HG03565 (cell line): ENCODE data around the gene TGOLN2.
"Not testable (repeated sequence)": the region's sequence is repeated elsewhere in the genome, so short reads cannot be mapped to it uniquely, and the experiment has no call there.

ENCODE experiments used
- ATAC-seq: cut with Tn5 transposase; IDR thresholded peaks from one replicate; pipeline ENCODE4 v1.9.1; 2021; ENCODE audit warnings: mild to moderate bottlenecking, moderate library complexity; ENCODE audit not compliant: unreplicated experiment

TGOLN2 gene

GRCh38 chr2:85327822-85328617 is at the start of gene TGOLN2:
TGOLN2 (minus strand) TSS chr2:85327989; CDS start chr2:85327962, 27 bp downstream.
- peak; percentile 79 for ATAC-seq

DNA sequence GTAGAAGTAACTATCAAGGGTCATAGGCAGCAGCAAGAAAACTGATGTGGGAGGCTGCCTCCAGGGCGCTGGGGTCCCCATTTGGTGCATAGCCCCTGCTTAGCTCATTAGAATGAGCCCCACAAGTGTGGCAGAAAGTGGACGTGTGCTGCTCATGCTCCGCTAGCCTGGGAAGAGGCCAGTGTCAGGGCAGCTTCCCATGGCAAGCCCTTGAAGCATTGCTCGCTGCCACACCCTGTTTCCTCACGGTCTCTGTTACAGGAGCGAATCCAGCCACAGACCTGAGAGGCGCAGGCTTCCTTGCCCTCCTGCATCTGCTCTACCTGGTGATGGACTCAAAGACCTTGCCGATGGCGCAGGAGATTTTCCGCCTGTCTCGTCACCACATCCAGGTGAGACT is 49.3 kb upstream of the TGOLN2 start:
- ATAC-seq = no peak

GRCh38 chr2:85376291-85377065 is 48.7 kb upstream of the TGOLN2 start:
- no peak for ATAC-seq

DNA sequence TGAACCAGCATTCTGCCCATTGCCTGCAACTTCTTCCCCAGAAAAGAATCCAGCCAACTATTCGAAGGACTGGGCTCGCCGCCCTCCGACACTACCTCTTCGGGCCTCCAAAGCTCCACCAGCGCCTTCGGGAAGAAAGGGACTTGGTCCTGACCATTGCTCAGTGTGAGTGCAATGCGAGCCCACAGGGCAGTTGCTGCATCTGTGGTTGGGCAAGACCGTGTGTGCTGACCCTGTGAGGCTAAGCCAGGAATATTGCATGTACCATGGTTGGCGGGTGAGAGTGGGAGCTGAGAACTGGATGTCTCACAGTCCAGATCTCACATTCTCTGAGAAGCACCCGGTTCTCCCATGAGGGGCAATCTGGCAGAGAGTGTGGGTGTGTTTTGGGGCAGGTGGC is 43.3 kb upstream of the TGOLN2 start:
- no peak for ATAC-seq

GRCh38 chr2:85369500-85369899 is 41.7 kb upstream of the TGOLN2 start:
- ATAC-seq = no peak

GRCh38 chr2:85368921-85369320 is 41.1 kb upstream of the TGOLN2 start:
- no peak for ATAC-seq

DNA sequence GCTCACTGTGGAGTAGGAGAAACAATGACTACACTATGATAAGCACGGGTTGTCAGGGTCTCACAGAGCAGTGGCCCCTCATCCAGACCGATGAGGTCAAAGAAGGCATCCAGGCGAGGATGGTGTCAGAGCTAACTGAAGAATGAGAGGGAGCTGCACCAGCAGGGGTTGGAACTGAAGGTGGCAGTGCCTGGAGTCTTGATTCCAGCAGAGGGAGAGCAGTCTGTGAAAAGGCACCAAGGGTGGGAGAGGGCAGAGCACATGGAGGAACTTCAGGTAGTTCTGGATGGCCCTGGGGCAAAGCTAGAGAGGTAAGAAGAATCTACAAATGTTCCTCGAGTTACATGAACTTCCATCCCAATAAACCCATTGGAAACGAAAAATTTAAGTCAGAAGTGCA is 39.4 kb upstream of the TGOLN2 start:
- no peak for ATAC-seq

GRCh38 chr2:85362653-85363387 is 35.0 kb upstream of the TGOLN2 start:
- ATAC-seq = not testable (repeated sequence)

- ATAC-seq = no peak
These were observed 29.9 kb upstream of the TGOLN2 start for GRCh38 chr2:85357736-85358135.

DNA sequence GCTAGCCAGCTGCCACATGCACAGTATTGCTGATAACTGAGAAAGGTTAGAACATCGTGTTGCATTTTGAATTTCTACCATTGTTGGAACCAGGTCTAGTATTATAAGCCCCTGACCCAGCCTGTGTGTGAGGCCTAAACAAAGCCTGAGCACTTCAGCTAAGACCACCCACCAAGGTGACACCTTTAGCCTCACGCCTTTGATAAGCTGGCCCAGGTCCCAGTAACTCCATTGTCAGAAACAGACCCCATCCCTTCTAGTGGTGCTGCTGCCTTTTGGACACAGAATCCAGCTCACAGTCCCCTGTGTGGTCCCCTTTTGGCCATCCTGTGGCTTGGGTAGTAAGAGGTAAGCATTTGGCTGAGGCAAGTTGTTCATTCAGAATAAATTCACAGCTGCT is 28.4 kb upstream of the TGOLN2 start:
- no peak for ATAC-seq

GRCh38 chr2:85355521-85355920 is 27.7 kb upstream of the TGOLN2 start:
- no peak for ATAC-seq

- no peak for ATAC-seq
These were observed 27.3 kb upstream of the TGOLN2 start for GRCh38 chr2:85355073-85355410.

DNA sequence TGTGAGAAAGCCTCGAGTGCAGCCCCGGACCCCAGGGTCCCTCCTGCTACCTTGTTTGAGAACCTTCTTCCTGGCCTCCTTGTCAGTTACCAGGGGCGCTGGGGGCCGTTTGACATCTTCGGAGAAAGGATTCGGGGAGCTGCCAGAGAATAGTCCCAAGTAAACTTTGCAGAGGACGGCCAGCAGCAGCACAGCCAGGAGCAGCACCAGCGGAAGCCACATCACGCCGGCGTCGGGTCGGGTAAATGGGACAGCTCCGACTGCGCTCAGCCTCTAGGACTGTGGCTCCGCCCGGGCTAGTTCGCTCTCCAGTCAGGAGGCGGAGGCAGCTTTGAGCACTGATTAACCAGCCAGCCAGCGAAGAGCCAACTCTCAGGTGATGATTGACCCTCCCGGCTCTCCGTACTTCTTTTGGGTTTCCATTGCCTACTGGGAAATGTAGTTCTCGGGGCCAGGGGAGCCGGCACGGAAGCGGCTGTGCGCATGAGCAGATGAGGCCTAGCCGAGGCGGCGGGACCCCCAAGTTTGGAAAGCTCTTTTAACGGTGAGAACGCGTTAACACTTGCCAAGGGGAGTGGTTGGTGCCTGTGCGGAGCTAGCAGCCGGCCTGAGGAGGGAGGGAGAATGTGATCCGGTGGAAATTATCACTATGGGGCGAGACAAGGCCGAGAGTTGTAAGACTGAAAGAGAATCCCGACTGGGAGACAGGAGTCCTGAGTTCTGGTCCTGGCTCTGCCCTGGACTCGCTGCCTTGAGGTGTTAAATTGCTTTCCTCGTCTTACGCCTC is 26.7 kb upstream of the TGOLN2 start, which contains the start of the genes ELMOD3 and RETSAT:
TSS of gene ELMOD3 (plus strand) at position 484 of the 787 bp plus-strand sequence. CDS start 2,430 bp downstream, outside the sequence.
TSS of gene RETSAT (minus strand) at position 243 of the 787 bp plus-strand sequence. CDS start at position 222, 21 bp downstream.
- ATAC-seq = peak; percentile 97

DNA sequence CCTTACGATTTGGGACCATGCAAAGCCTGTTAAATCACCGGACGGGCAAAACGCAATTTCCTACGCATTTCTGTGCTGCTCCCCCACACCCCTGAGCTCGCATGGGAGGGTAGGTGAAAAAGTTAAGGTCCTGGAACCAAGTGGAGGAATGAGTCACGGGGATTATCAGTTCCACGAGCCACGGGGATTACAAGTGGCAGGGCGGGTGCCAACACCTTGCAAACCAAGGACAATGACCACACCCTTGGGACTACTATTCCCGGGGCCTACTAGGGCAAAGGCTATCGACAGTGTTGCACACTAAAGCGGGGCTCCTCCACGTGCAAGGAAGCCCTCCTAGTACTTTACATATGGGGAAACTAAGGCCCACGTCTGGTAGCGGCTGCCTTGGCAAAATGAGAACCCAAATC is 26.1 kb upstream of the TGOLN2 start:
- ATAC-seq = peak; percentile 2

DNA sequence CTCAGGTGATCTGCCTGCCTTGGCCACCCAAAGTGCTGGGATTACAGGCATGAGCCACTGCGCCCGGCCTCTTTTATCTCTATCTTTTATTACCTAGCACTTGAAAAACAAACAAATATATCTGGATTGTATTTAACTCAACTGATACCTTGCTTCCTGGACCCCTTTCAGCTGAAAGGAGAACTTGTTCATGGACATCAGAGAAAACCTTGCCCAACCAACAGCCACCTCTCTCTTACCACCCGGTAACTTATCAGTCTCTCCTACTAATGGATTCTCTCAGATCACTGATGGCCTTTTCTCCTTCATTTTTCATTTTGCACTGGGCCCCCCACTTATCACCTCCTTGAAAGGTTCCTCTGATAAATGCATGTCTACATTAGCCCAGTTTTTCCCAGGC is 19.8 kb upstream of the TGOLN2 start:
- no peak for ATAC-seq

DNA sequence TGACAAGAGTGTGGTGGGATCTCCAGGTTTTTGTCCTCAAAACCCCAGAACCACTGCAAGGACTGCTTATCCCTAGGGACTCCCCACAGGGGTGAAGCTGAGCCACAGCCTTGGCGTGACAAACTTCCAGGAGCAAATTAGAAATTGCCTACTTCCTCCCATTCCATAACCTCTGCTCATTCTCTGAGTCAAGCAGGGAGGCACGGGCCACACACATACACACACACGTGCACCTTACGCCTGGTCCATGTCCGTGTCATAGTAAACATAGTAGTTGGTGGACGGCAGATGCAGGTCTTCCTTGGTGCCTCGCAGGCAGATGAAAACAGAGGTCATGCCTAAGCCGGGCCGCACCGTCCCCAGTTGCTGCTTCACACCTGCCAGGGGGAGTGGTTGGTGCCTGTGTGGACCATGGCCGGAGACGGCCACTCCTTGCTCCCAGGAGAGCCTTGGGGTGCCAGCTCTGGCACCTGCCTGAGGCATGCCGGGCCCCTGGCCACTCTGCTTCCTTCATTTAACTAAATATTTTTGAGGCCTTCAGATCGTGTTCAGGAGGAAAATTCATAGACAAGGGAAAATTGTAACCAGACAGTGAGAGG is 16.7 kb upstream of the TGOLN2 start:
- ATAC-seq = no peak

DNA sequence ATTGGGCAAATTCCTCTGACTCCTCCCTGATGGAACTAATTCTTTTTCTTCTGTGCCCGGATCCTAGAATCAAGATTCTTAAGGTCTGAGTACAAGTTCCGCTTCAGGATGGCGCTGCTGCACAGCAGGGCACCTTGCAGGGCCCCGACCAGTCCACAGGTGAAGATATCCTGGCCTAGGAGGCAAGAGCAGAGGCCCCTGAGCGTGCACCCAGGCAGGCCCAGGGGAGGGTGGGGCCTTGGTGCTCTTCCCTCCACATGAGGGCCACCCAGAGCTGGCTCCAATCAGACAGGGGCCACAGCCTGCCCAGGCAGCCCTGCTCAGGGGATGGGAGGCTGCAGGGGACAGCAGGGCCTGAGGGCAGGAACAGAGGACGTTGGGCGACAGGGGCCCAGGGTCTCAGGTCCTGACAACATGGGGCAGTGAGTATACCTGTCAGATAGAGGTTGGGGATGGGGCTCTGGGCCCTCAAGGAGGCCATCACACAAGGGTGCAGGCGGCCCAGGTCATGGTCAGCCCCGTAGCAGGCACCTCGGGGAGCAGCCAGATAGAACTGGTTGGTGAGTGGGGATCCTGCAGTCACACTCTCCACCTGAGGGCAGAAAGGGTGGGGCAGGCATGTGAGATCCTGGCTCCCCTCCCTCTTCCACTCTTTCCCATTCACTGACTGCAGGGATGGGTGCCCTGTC is 15.6 kb upstream of the TGOLN2 start:
- not testable (repeated sequence) for ATAC-seq

- no peak for ATAC-seq
These were observed 14.4 kb upstream of the TGOLN2 start for GRCh38 chr2:85342156-85342555.

DNA sequence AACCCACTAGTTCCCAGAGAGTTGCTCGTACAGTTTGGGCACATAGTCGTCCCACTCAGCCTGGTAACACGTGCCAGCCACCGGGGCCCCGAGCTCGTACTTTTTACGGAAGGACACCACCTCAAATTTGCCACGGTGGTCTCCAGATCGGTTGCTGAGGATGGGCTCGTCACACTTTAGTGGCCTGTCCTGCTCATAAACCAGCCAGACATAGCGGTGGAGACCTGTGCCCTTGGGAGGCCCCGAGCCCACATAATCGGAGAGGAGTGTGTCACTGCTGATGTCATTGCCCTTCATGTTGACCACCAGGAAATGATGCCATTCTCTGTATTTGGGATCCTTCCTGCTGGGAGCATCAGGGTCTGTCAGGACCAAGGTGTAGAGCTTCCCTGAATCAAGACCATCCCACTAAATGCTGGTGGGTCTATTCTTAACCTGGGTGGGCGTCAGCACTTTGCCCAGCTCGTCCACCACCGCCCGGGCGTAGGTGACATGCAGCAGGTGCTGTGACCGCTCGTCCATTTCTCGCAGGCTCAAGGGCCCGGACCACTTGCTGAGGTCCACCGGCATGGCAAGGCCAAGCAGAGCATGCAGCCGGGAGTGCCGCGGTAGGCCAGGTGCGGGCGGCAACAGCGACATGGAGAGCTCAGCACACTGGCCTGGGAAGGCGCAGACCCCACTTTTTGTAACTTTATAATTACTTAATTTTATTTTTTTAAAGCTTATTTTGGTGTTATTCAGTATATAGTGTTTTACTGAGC is 13.7 kb upstream of the TGOLN2 start:
- no peak for ATAC-seq
